Mesenchymal stem cell (in vitro differentiated cells and primary cell): ENCODE results near the gene GAS7.

ENCODE experiments used
- DNase-seq: peaks from one replicate; pipeline ENCODE4 v3.0.0-alpha.2; 2013
- H2AFZ ChIP-seq: one replicate; pipeline ENCODE4 v1.6.1; 2013; ENCODE audit warnings: low read depth, mild to moderate bottlenecking, control low read depth, inconsistent platforms, low read length, moderate library complexity
- H2AK5ac ChIP-seq: 2 replicates; pipeline ENCODE4 v1.6.1; 2013; ENCODE audit warnings: low read length, moderate library complexity, mild to moderate bottlenecking, inconsistent platforms; ENCODE audit not compliant: severe bottlenecking
- H2BK120ac ChIP-seq: one replicate; pipeline ENCODE4 v1.6.1; 2013; ENCODE audit warnings: low read depth, mild to moderate bottlenecking, inconsistent platforms, low read length, moderate library complexity
- H2BK12ac ChIP-seq, 2 experiments: one replicate each; pipeline ENCODE4 v1.6.1; 2013; ENCODE audit warnings: inconsistent platforms in 2 of 2, low read length in 2 of 2, mild to moderate bottlenecking in 2 of 2, moderate library complexity in 2 of 2, control low read depth in 1 of 2
- H2BK15ac ChIP-seq: one replicate; pipeline ENCODE4 v1.6.1; 2013; ENCODE audit warnings: mild to moderate bottlenecking, low read depth, inconsistent platforms; ENCODE audit not compliant: poor library complexity, severe bottlenecking
- H2BK5ac ChIP-seq: 2 replicates; pipeline ENCODE4 v1.6.1; 2013; ENCODE audit warnings: low read depth, mild to moderate bottlenecking, low read length, control low read depth, inconsistent platforms; ENCODE audit not compliant: poor library complexity, severe bottlenecking
- H3K14ac ChIP-seq, 2 experiments: one replicate each; pipeline ENCODE4 v1.6.1; 2013; ENCODE audit warnings: inconsistent platforms in 2 of 2, low read length in 2 of 2, control low read depth in 1 of 2, mild to moderate bottlenecking in 1 of 2, moderate library complexity in 1 of 2
- H3K18ac ChIP-seq, 2 experiments: one replicate each; pipeline ENCODE4 v1.6.1; 2013; ENCODE audit warnings: inconsistent platforms in 2 of 2, low read length in 2 of 2, control low read depth in 1 of 2, low read depth in 1 of 2, mild to moderate bottlenecking in 1 of 2
- H3K23ac ChIP-seq, 2 experiments: one replicate each; pipeline ENCODE4 v1.6.1; 2013; ENCODE audit warnings: inconsistent platforms in 2 of 2, low read length in 2 of 2, mild to moderate bottlenecking in 2 of 2, moderate library complexity in 2 of 2, control low read depth in 1 of 2
- H3K27ac ChIP-seq: 2 replicates; pipeline ENCODE4 v1.5.1; 2013; ENCODE audit warnings: mild to moderate bottlenecking, moderate library complexity, low read length, control low read depth, inconsistent platforms; ENCODE audit not compliant: poor library complexity, severe bottlenecking
- H3K27me3 ChIP-seq, 2 experiments: 2 replicates each; pipeline versions ENCODE4 v1.6.1 to v1.7.0; 2013; ENCODE audit warnings: low read length in 2 of 2, mild to moderate bottlenecking in 2 of 2, moderate library complexity in 2 of 2, control low read depth in 1 of 2, inconsistent platforms in 1 of 2; ENCODE audit not compliant: control insufficient read depth in 1 of 2, insufficient read depth in 1 of 2
- H3K36me3 ChIP-seq, 2 experiments: 2 replicates each; pipeline versions ENCODE4 v1.6.1 to v1.7.0; 2013; ENCODE audit warnings: low read length in 2 of 2, control low read depth in 1 of 2, inconsistent platforms in 1 of 2, low read depth in 1 of 2, mild to moderate bottlenecking in 1 of 2; ENCODE audit not compliant: insufficient read depth in 2 of 2, control insufficient read depth in 1 of 2
- H3K4ac ChIP-seq, 2 experiments: one replicate each; pipeline ENCODE4 v1.6.1; 2013; ENCODE audit warnings: inconsistent platforms in 2 of 2, low read length in 2 of 2, mild to moderate bottlenecking in 2 of 2, moderate library complexity in 2 of 2, control low read depth in 1 of 2, low read depth in 1 of 2
- H3K4me1 ChIP-seq: 2 replicates; pipeline ENCODE4 v1.6.1; 2013; ENCODE audit warnings: low read depth, low read length, control low read depth; ENCODE audit not compliant: control insufficient read depth, insufficient read depth
- H3K4me2 ChIP-seq: 2 replicates; pipeline ENCODE4 v1.6.1; 2013; ENCODE audit warnings: low read length, mild to moderate bottlenecking, inconsistent platforms; ENCODE audit not compliant: poor library complexity, severe bottlenecking
- H3K4me3 ChIP-seq, 2 experiments: 2 replicates each; pipeline versions ENCODE4 v1.5.1 to v1.7.0; 2013; ENCODE audit warnings: low read length in 2 of 2, mild to moderate bottlenecking in 2 of 2, control low read depth in 1 of 2, low read depth in 1 of 2; ENCODE audit not compliant: insufficient read depth in 1 of 2
- H3K79me1 ChIP-seq: replicated peaks from 2 replicates; pipeline ENCODE4 v1.6.1; 2013; ENCODE audit warnings: mild to moderate bottlenecking, control low read depth, low read length, inconsistent platforms; ENCODE audit not compliant: poor library complexity, severe bottlenecking
- H3K9ac ChIP-seq: 2 replicates; pipeline ENCODE4 v1.7.0; 2013; ENCODE audit warnings: mild to moderate bottlenecking, low read length, moderate library complexity
- H3K9me3 ChIP-seq: 2 replicates; pipeline ENCODE4 v1.7.0; 2013; ENCODE audit warnings: mild to moderate bottlenecking, low read length; ENCODE audit not compliant: control insufficient read depth
- H4K8ac ChIP-seq: one replicate; pipeline ENCODE4 v1.6.1; 2013; ENCODE audit warnings: inconsistent platforms, mild to moderate bottlenecking, low read length, moderate library complexity
- H4K91ac ChIP-seq: one replicate; pipeline ENCODE4 v1.6.1; 2013; ENCODE audit warnings: mild to moderate bottlenecking, low read length, inconsistent platforms
- WGBS: methylation state at CpG from one replicate; pipeline ENCODE4 v1.1.7; 2013; ENCODE audit warnings: mixed read lengths; 5-methylcytosine and 5-hydroxymethylcytosine counted together

Gene GAS7

GRCh38 chr17:10166176-10166935 lies 32.0 kb downstream of the GAS7 start:
- Histone ChIP-seq H2BK5ac (no peak overlapping the region), H3K4ac (no peak overlapping the region), H4K8ac (no peak overlapping the region), H3K4me2 (no peak overlapping the region), H2BK120ac (no peak overlapping the region), H4K91ac (no peak overlapping the region), H3K18ac (no peak overlapping the region), H3K14ac (no peak overlapping the region), H3K4me3 (no peak overlapping the region), H2AK5ac (no peak overlapping the region), H2AFZ (no peak overlapping the region), H3K9me3 (no peaks in the 10 kb centered on the region), H3K27me3 (no peaks in the 10 kb centered on the region), H3K27ac (no peak overlapping the region), H2BK15ac (no peak overlapping the region), H3K4me1 (peaks cover 1% of the 10 kb centered on the region), H3K9ac (no peak overlapping the region), H3K79me1 (peaks cover 15% of the 10 kb centered on the region), H3K23ac (no peak overlapping the region), H3K36me3 (no peaks in the 10 kb centered on the region), H2BK12ac (no peak overlapping the region)
- 95% methylated on average over 6 of the region's 7 CpGs for WGBS
- DNase-seq: no peak

GRCh38 chr17:10162096-10162495 lies 36.3 kb downstream of the GAS7 start:
- Histone ChIP-seq H3K36me3 (no peaks in the 10 kb centered on the region), H2BK5ac (no peak overlapping the region)
- WGBS: 90% methylated on average over 2 of the region's 5 CpGs

GRCh38 chr17:10161386-10161785 lies 37.0 kb downstream of the GAS7 start:
- Histone ChIP-seq H2AFZ (no peak overlapping the region), H2AK5ac (no peak overlapping the region), H3K27me3 (no peaks in the 10 kb centered on the region), H4K91ac (no peak overlapping the region), H3K18ac (peak overlapping the region in 1 of 2 experiments; percentile 5), H2BK5ac (no peak overlapping the region), H3K36me3 (no peaks in the 10 kb centered on the region), H3K9ac (no peak overlapping the region), H3K4ac (peak overlapping the region in 1 of 2 experiments; percentile 58), H3K79me1 (peaks cover 6% of the 10 kb centered on the region), H3K23ac (no peak overlapping the region), H2BK120ac (no peak overlapping the region), H3K4me2 (no peak overlapping the region), H3K14ac (no peak overlapping the region), H4K8ac (no peak overlapping the region), H3K4me3 (no peak overlapping the region), H2BK12ac (no peak overlapping the region), H3K9me3 (no peaks in the 10 kb centered on the region), H2BK15ac (no peak overlapping the region), H3K4me1 (peaks cover 1% of the 10 kb centered on the region), H3K27ac (no peak overlapping the region)
- peak; percentile 51 for DNase-seq
- WGBS: 63% methylated on average over 5 of the region's 5 CpGs

More at GRCh38 chr17:10162096-10162495, 36.3 kb downstream of the GAS7 start:
- Histone ChIP-seq H2AFZ (no peak overlapping the region), H3K9me3 (no peaks in the 10 kb centered on the region), H4K8ac (no peak overlapping the region), H2BK12ac (no peak overlapping the region), H2AK5ac (no peak overlapping the region), H3K9ac (peak overlapping the region; percentile 70), H3K79me1 (peaks cover 7% of the 10 kb centered on the region), H3K4ac (no peak overlapping the region), H2BK120ac (peak overlapping the region; percentile 19), H3K23ac (no peak overlapping the region), H3K14ac (no peak overlapping the region), H3K27me3 (no peaks in the 10 kb centered on the region), H3K4me3 (no peak overlapping the region), H3K4me1 (peaks cover 1% of the 10 kb centered on the region), H3K27ac (no peak overlapping the region), H4K91ac (no peak overlapping the region), H3K18ac (peak overlapping the region; percentile 14 to 57), H2BK15ac (no peak overlapping the region), H3K4me2 (no peak overlapping the region)
- peak; percentile 47 for DNase-seq

GRCh38 chr17:10156948-10157607 lies 41.3 kb downstream of the GAS7 start:
- no peaks in the 10 kb centered on the region for H3K27me3 ChIP-seq
- H3K23ac ChIP-seq: no peak overlapping the region
- WGBS: 25% methylated on average over 11 of the region's 11 CpGs
- H3K9me3 ChIP-seq: no peaks in the 10 kb centered on the region
- H2AFZ ChIP-seq: no peak overlapping the region
- H3K36me3 ChIP-seq: no peaks in the 10 kb centered on the region
- H3K4me2 ChIP-seq: no peak overlapping the region
- H3K4me1 ChIP-seq: peaks cover 1% of the 10 kb centered on the region
- no peak overlapping the region for H3K27ac ChIP-seq
- peak overlapping the region; percentile 11 to 74 for H2BK12ac ChIP-seq
- H2AK5ac ChIP-seq: no peak overlapping the region
- no peaks in the 10 kb centered on the region for H3K79me1 ChIP-seq
- H3K4ac ChIP-seq: no peak overlapping the region
- H4K91ac ChIP-seq: peak overlapping the region; percentile 52
- peak; percentile 76 for DNase-seq
- peak overlapping the region; percentile 54 for H3K9ac ChIP-seq
- peak overlapping the region; percentile 1 for H2BK120ac ChIP-seq
- H2BK5ac ChIP-seq: no peak overlapping the region
- peak overlapping the region; percentile 14 to 58 for H3K18ac ChIP-seq
- H3K14ac ChIP-seq: no peak overlapping the region
- H2BK15ac ChIP-seq: no peak overlapping the region
- H4K8ac ChIP-seq: peak overlapping the region; percentile 75
- peak overlapping the region in 1 of 2 experiments; percentile 24 for H3K4me3 ChIP-seq
